GM19395 (cell line): ENCODE results near the gene GNG4.
A peak's percentile ranks its signal among the peaks of the same experiment; 100 is the strongest.

ENCODE experiments used
- ATAC-seq: cut with Tn5 transposase; IDR thresholded peaks from one replicate; pipeline ENCODE4 v1.9.1; 2021; ENCODE audit warnings: mild to moderate bottlenecking, moderate library complexity; ENCODE audit not compliant: unreplicated experiment

Gene GNG4

GRCh38 chr1:235649368-235650163, at the start of gene GNG4:
Gene GNG4, minus strand, starts transcription at chr1:235649784. Its CDS starts 65,946 bp downstream, at chr1:235583838.
- ATAC-seq, result peak; percentile 59

- no peak for ATAC-seq
Observed at GRCh38 chr1:235697508-235697907, 47.9 kb upstream of the GNG4 start.

GRCh38 chr1:235689356-235689755, 39.8 kb upstream of the GNG4 start:
- no peak for ATAC-seq

GRCh38 chr1:235688096-235688495, 38.5 kb upstream of the GNG4 start:
- ATAC-seq, result no peak

GRCh38 chr1:235683653-235684052, 34.1 kb upstream of the GNG4 start:
- ATAC-seq, result no peak

- no peak for ATAC-seq
Observed at GRCh38 chr1:235682216-235682615, 32.6 kb upstream of the GNG4 start.

GRCh38 chr1:235679644-235680043, 30.1 kb upstream of the GNG4 start:
- no peak for ATAC-seq

GRCh38 chr1:235679005-235679404, 29.4 kb upstream of the GNG4 start:
- ATAC-seq, result no peak

- ATAC-seq, result no peak
Observed at GRCh38 chr1:235675152-235675890, 25.7 kb upstream of the GNG4 start.

- ATAC-seq, result no peak
Observed at GRCh38 chr1:235673981-235674380, 24.4 kb upstream of the GNG4 start.

- no peak for ATAC-seq
Observed at GRCh38 chr1:235671992-235672391, 22.4 kb upstream of the GNG4 start.

GRCh38 chr1:235670157-235670776, 20.7 kb upstream of the GNG4 start:
- no peak for ATAC-seq

- ATAC-seq, result no peak
Observed at GRCh38 chr1:235669277-235669676, 19.7 kb upstream of the GNG4 start.

- no peak for ATAC-seq
Observed at GRCh38 chr1:235663628-235664027, 14.0 kb upstream of the GNG4 start.

- no peak for ATAC-seq
Observed at GRCh38 chr1:235661568-235661967, 12.0 kb upstream of the GNG4 start.

- no peak for ATAC-seq
Observed at GRCh38 chr1:235659186-235659771, 9.7 kb upstream of the GNG4 start.

- no peak for ATAC-seq
Observed at GRCh38 chr1:235657747-235658526, 8.4 kb upstream of the GNG4 start.

GRCh38 chr1:235657269-235657668, 7.7 kb upstream of the GNG4 start:
- no peak for ATAC-seq

GRCh38 chr1:235652364-235652763, 2.8 kb upstream of the GNG4 start:
- no peak for ATAC-seq

GRCh38 chr1:235651170-235651806, 1.7 kb upstream of the GNG4 start:
- no peak for ATAC-seq
